HepG2 (cell line): ENCODE measurements around the gene TUT7. TPM values are rescaled to one million over a fixed set of nuclear protein-coding genes. Genes with fewer than 3 reads are reported as not detected.

Source experiments
- ATAC-seq: fragments of 200-7000 bp; cut with Tn5 transposase; 3 replicates; pipeline ENCODE4 v1.9.1; 2020; ENCODE audit warnings: mild to moderate bottlenecking, moderate library complexity
- BruUV-seq: library from RNA; stranded (reverse); fragments of 400-500 nt; replicated peaks from 2 replicates; lab custom pipeline; 2021; lab: Mats Ljungman, UMichigan
- CTCF ChIA-PET: fragments of 300-600 bp; formaldehyde crosslinking; extraction: SDS; loops from one replicate; lab custom pipeline; 2021; ENCODE audit warnings: low total read pairs, inconsistent platforms, low intra/inter-chr PET ratio; lab: Yijun Ruan, JAX
- POLR2A ChIA-PET: fragments of 350-600 bp; sonication (Branson Sonifier 250); formaldehyde crosslinking; loops from one replicate; lab custom pipeline; 2020; ENCODE audit warnings: antibody characterized with exemption, inconsistent platforms; lab: Yijun Ruan, JAX
- DNase-seq: peaks from one replicate; pipeline ENCODE4 v3.0.0-alpha.2; 2015; ENCODE audit warnings: low spot score
- FAIRE-seq: peaks from 3 replicates; lab custom pipeline; 2011; peaks lifted over from hg19 to GRCh38; lab: Jason Lieb, UNC
- H2AFZ ChIP-seq: one replicate; pipeline ENCODE4 v1.6.1; 2011; ENCODE audit warnings: low read length, inconsistent platforms
- H3K27ac ChIP-seq: fragments of 300-600 bp; 3 replicates; pipeline ENCODE4 v1.8.0; 2011; ENCODE audit warnings: mixed run types, mild to moderate bottlenecking, mixed read lengths, low read length, inconsistent platforms; ENCODE audit not compliant: insufficient read depth; ENCODE audit errors: extremely low read length
- H3K27me3 ChIP-seq, 2 experiments: fragments of 200-600 bp in 1 of 2; 2 replicates in 1 of 2; 3 replicates in 1 of 2; pipeline versions ENCODE4 v1.6.0 to v1.8.0; 2011; ENCODE audit warnings: low read length in 2 of 2, mild to moderate bottlenecking in 2 of 2, moderate library complexity in 2 of 2, inconsistent platforms in 1 of 2; ENCODE audit not compliant: insufficient read depth in 2 of 2, control insufficient read depth in 1 of 2
- H3K36me3 ChIP-seq, 2 experiments: fragments of 200-600 bp in 1 of 2; replicated peaks in 1 of 2; 2 replicates in 1 of 2; 3 replicates in 1 of 2; pipeline versions ENCODE4 v1.5.1 to v1.8.0; 2011; ENCODE audit warnings: low read length in 2 of 2, inconsistent platforms in 1 of 2; ENCODE audit not compliant: insufficient read depth in 2 of 2, control insufficient read depth in 1 of 2
- H3K4me1 ChIP-seq: 2 replicates; pipeline ENCODE4 v1.5.1; 2012; ENCODE audit warnings: low read length, inconsistent platforms; ENCODE audit not compliant: insufficient read depth
- H3K4me2 ChIP-seq: 2 replicates; pipeline ENCODE4 v1.6.0; 2011; ENCODE audit warnings: low read depth, low read length, inconsistent platforms
- H3K4me3 ChIP-seq, 3 experiments: fragments of 200-600 bp in 1 of 3; sonication (generic), shearing (Covaris generic) in 1 of 3; replicated peaks in 1 of 3; 2 replicates each; pipeline ENCODE4 v1.5.1; 2011 to 2016; ENCODE audit warnings: low read length in 3 of 3, inconsistent platforms in 2 of 3, low read depth in 2 of 3, mild to moderate bottlenecking in 2 of 3, control low read depth in 1 of 3, mixed read lengths in 1 of 3; ENCODE audit not compliant: insufficient read depth in 1 of 3
- H3K79me2 ChIP-seq: one replicate; pipeline ENCODE4 v1.6.1; 2011; ENCODE audit warnings: low read length, inconsistent platforms; ENCODE audit not compliant: insufficient read depth
- H3K9ac ChIP-seq: 2 replicates; pipeline ENCODE4 v1.6.0; 2011; ENCODE audit warnings: mild to moderate bottlenecking, low read depth, low read length, inconsistent platforms; ENCODE audit not compliant: insufficient read depth
- H3K9me3 ChIP-seq: 2 replicates; pipeline ENCODE4 v1.5.1; 2012; ENCODE audit warnings: mild to moderate bottlenecking, low read length
- H4K20me1 ChIP-seq: 2 replicates; pipeline ENCODE4 v1.6.0; 2011; ENCODE audit warnings: inconsistent platforms, mild to moderate bottlenecking, low read length, moderate library complexity; ENCODE audit not compliant: insufficient read depth
- ETV5 ChIP-seq: IDR thresholded peaks from 2 replicates; pipeline ENCODE4 v1.6.1; 2018; ENCODE audit warnings: missing biosample characterization, missing genetic modification reagents, inconsistent platforms, borderline replicate concordance
- KLF9 ChIP-seq: IDR thresholded peaks from 2 replicates; pipeline ENCODE4 v1.6.1; 2016; ENCODE audit warnings: low read depth
- NPAS2 ChIP-seq: sonication (generic); formaldehyde crosslinking; IDR thresholded peaks from 2 replicates; pipeline ENCODE4 v1.8.0; 2022; ENCODE audit warnings: mild to moderate bottlenecking, missing genetic modification reagents, borderline replicate concordance
- POLR2AphosphoS5 ChIP-seq: IDR thresholded peaks from 2 replicates; pipeline ENCODE4 v1.6.1; 2012; ENCODE audit warnings: low read depth, low read length
- REL ChIP-seq: sonication (generic); formaldehyde crosslinking; conservative IDR thresholded peaks from 2 replicates; pipeline ENCODE4 v1.8.0; 2022; ENCODE audit warnings: mild to moderate bottlenecking, missing genetic modification reagents, moderate library complexity
- SNAI1 ChIP-seq: sonication (generic); formaldehyde crosslinking; IDR thresholded peaks from 2 replicates; pipeline ENCODE4 v1.5.0; 2020; ENCODE audit warnings: mild to moderate bottlenecking, missing genetic modification reagents, borderline replicate concordance
- TSC22D2 ChIP-seq: sonication (generic); formaldehyde crosslinking; IDR thresholded peaks from 2 replicates; pipeline ENCODE4 v1.5.1; 2020; ENCODE audit warnings: missing genetic modification reagents, mild to moderate bottlenecking, borderline replicate concordance
- ZBTB20 ChIP-seq: sonication (generic); formaldehyde crosslinking; IDR thresholded peaks from 2 replicates; pipeline ENCODE4 v1.8.1; 2023; ENCODE audit warnings: missing genetic modification reagents, low read depth, mild to moderate bottlenecking, borderline replicate concordance
- ZC3H13 ChIP-seq: sonication (generic); formaldehyde crosslinking; IDR thresholded peaks from 2 replicates; pipeline ENCODE4 v1.8.1; 2023; ENCODE audit warnings: mild to moderate bottlenecking, missing genetic modification reagents, moderate library complexity
- ZNF205 ChIP-seq: IDR thresholded peaks from 2 replicates; pipeline ENCODE4 v1.6.1; 2018; ENCODE audit warnings: missing biosample characterization, missing genetic modification reagents
- ZNF256 ChIP-seq: sonication (generic); formaldehyde crosslinking; conservative IDR thresholded peaks from 2 replicates; pipeline ENCODE4 v1.4.0; 2020; ENCODE audit warnings: missing genetic modification reagents
- ZNF484 ChIP-seq: sonication (generic); formaldehyde crosslinking; IDR thresholded peaks from 2 replicates; pipeline ENCODE4 v1.5.1; 2020; ENCODE audit warnings: mild to moderate bottlenecking, low read depth, missing genetic modification reagents, borderline replicate concordance
- ZNF652 ChIP-seq: IDR thresholded peaks from 2 replicates; pipeline ENCODE4 v1.6.1; 2016; ENCODE audit warnings: low read depth, borderline replicate concordance
- WGBS: methylation state at CpG from one replicate; pipeline ENCODE4 v1.1.6; 2017; ENCODE audit warnings: low lambda C conversion rate; 5-methylcytosine and 5-hydroxymethylcytosine counted together
- in situ Hi-C: cut with HindIII; loops from 2 replicates; pipeline ENCODE4 v1.10.0; 2017; ENCODE audit warnings: low pct_unique_long_range_greater_than_20kb; ENCODE audit not compliant: extremely low pct_ligation_motif_present
- intact Hi-C: fragments of 100-400 bp; cut with micrococcal nuclease; formaldehyde crosslinking; loops from one replicate; pipeline ENCODE4 v1.10.0; 2022; ENCODE audit not compliant: unreplicated experiment
- polyA plus RNA-seq, 8 experiments: library from polyadenylated mRNA; depleted of rRNA in 3 of 8; stranded (reverse) in 7 of 8; unstranded in 1 of 8; fragments of >200 nt; fragmentation: Illumina TruSeq in 4 of 8; extraction: Trizol in 4 of 8; gene quantifications; 2 replicates each; pipeline versions ENCODE4 v1.2.1 to v1.2.3, GENCODE V29; 2011 to 2016; ENCODE audit warnings: low read depth in 4 of 8, missing spikeins in 1 of 8, mixed read lengths in 1 of 8; ENCODE audit not compliant: insufficient read depth in 1 of 8
- total RNA-seq, 5 experiments: library from RNA; depleted of rRNA; stranded (reverse); fragments of >200 nt; fragmentation: Illumina TruSeq; extraction: Trizol; gene quantifications; 2 replicates each; pipeline ENCODE4 v1.2.3, GENCODE V29; 2016; ENCODE audit warnings: low read depth in 1 of 5
- TF ChIP-seq, protein P1 (sequence below): IDR thresholded peaks from 2 replicates; pipeline ENCODE4 v1.6.1; 2016; ENCODE audit warnings: low read depth, borderline replicate concordance
- TF ChIP-seq, protein P2 (sequence below): sonication (generic); formaldehyde crosslinking; IDR thresholded peaks from 2 replicates; pipeline ENCODE4 v1.5.0; 2020; ENCODE audit warnings: mild to moderate bottlenecking, missing genetic modification reagents

Gene TUT7
- total and polyA plus RNA-seq, 2 of the 13 experiments (the other 11 are each of a cell fraction or from before 2014, with no cell fraction given): 12.0 to 19.4 TPM

DNA sequence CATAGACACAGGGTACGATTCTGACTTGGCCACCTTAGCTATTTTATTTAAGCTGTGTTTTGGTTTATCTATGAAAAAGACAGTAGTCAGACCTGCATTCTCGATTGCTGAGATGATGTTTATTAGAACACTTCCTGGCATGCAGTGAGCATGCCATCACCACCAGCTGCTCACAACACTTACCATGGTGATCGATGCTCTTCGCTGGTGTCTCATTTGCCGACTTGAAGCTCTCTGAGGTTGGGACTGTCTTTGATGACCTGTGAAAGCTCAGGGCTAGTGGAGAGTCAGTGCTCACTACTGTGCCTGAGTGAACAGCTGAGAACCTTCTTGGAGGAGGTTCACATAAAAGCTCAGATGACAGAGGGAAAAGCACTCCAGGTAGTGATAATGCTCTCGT, 90.3 kb downstream of the TUT7 start:
- no peak overlapping the region for H3K4me3 ChIP-seq
- H3K79me2 ChIP-seq: peaks cover 4% of the 10 kb centered on the region
- no peak overlapping the region for H2AFZ ChIP-seq
- no peaks in the 10 kb centered on the region for H3K27me3 ChIP-seq
- in situ Hi-C loops (no loop called here), intact Hi-C loops (no loop called here)
- ChIA-PET POLR2A (no interaction called here), CTCF (no interaction called here)
- TF ChIP-seq NPAS2 (CRISPR knock-in tag): no peak
- no peak for TF ChIP-seq ZNF205 (CRISPR knock-in tag)
- TF ChIP-seq ETV5 (CRISPR knock-in tag): no peak
- no peak for TF ChIP-seq KLF9 (CRISPR knock-in tag)
- no peak for TF ChIP-seq ZC3H13 (CRISPR knock-in tag)
- TF ChIP-seq ZNF484 (CRISPR knock-in tag): no peak
- TF ChIP-seq, protein P1, sequence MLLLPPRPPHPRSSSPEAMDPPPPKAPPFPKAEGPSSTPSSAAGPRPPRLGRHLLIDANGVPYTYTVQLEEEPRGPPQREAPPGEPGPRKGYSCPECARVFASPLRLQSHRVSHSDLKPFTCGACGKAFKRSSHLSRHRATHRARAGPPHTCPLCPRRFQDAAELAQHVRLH (CRISPR knock-in tag): no peak
- no peak for TF ChIP-seq SNAI1 (CRISPR knock-in tag)
- TF ChIP-seq ZNF652 (CRISPR knock-in tag): no peak
- 97% methylated on average over 6 of the region's 6 CpGs for WGBS
- H3K4me2 ChIP-seq: no peak overlapping the region
- no TSS peak for BruUV-seq
- H3K4me1 ChIP-seq: no peaks in the 10 kb centered on the region
- DNase-seq (no peak), ATAC-seq (no peak), FAIRE-seq (no peak)
- no peaks in the 10 kb centered on the region for H4K20me1 ChIP-seq
- no peak overlapping the region for H3K9ac ChIP-seq
- no peaks in the 10 kb centered on the region for H3K9me3 ChIP-seq
- no peak overlapping the region for H3K27ac ChIP-seq
- peaks cover 12 to 25% of the 10 kb centered on the region in 2 experiments for H3K36me3 ChIP-seq

DNA sequence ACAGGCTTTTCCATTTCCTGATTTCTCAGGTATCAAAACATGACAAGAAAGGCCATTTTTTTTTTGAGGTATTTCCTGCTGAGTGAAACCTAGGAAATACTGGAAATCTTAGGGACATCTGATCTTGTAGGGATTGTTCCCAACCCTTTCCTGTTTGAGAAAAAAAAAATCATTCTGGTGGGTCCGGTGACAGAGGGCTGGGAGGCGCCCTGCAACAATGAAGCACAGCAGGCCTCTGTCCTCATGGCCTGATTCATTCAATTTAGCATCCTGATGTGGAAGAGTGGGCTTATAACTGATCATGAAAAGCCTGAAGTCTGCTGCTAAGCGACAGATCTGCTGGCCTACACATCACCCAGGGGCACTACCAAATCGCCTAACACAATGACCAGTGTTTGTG, 91.7 kb downstream of the TUT7 start:
- in situ Hi-C loops (no loop called here), intact Hi-C loops (no loop called here)
- Histone ChIP-seq H4K20me1 (no peaks in the 10 kb centered on the region), H3K79me2 (no peaks in the 10 kb centered on the region), H3K27me3 (no peaks in the 10 kb centered on the region), H3K27ac (no peak overlapping the region), H2AFZ (no peak overlapping the region), H3K9me3 (no peaks in the 10 kb centered on the region), H3K36me3 (peaks cover 12 to 22% of the 10 kb centered on the region in 2 experiments), H3K4me3 (no peak overlapping the region), H3K9ac (no peak overlapping the region), H3K4me2 (no peak overlapping the region), H3K4me1 (no peaks in the 10 kb centered on the region)
- no peak for FAIRE-seq
- 98% methylated on average over 4 of the region's 4 CpGs for WGBS
- ChIA-PET POLR2A (no interaction called here), CTCF (no interaction called here)
- BruUV-seq: no TSS peak
- ATAC-seq: no peak; the same call in 2 of the 3 replicates
- DNase-seq: no peak
- TF ChIP-seq, protein P2, sequence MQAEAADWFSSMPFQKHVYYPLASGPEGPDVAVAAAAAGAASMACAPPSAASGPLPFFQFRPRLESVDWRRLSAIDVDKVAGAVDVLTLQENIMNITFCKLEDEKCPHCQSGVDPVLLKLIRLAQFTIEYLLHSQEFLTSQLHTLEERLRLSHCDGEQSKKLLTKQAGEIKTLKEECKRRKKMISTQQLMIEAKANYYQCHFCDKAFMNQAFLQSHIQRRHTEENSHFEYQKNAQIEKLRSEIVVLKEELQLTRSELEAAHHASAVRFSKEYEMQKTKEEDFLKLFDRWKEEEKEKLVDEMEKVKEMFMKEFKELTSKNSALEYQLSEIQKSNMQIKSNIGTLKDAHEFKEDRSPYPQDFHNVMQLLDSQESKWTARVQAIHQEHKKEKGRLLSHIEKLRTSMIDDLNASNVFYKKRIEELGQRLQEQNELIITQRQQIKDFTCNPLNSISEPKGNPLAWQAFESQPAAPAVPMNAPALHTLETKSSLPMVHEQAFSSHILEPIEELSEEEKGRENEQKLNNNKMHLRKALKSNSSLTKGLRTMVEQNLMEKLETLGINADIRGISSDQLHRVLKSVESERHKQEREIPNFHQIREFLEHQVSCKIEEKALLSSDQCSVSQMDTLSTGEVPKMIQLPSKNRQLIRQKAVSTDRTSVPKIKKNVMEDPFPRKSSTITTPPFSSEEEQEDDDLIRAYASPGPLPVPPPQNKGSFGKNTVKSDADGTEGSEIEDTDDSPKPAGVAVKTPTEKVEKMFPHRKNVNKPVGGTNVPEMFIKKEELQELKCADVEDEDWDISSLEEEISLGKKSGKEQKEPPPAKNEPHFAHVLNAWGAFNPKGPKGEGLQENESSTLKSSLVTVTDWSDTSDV (CRISPR knock-in tag): no peak
- TF ChIP-seq REL (CRISPR knock-in tag) (no peak), ZNF256 (CRISPR knock-in tag) (no peak), TSC22D2 (CRISPR knock-in tag) (no peak), ZBTB20 (no peak), POLR2AphosphoS5 (no peak)
